Ovary (tissue), 9 donors: Measurements from ENCODE around the gene ANKRD44. TPM values are rescaled to one million over a fixed set of nuclear protein-coding genes. Genes with fewer than 3 reads are reported as not detected.
"Not testable (repeated sequence)": the region's sequence is repeated elsewhere in the genome, so short reads cannot be mapped to it uniquely, and the experiment has no call there.

Experiments used
- DNase-seq, 5 donors: peaks; one replicate each; pipeline ENCODE4 v3.0.0-alpha.2; 2019 to 2020
- H3K27ac ChIP-seq, 2 donors: fragments of 200-600 bp; one replicate each; pipeline versions ENCODE4 v1.5.1 to v1.8.0; 2019 to 2022
- H3K27me3 ChIP-seq: fragments of 200-600 bp; one replicate; pipeline ENCODE4 v1.8.0; 2022
- H3K36me3 ChIP-seq: fragments of 200-600 bp; sonication (generic); one replicate; pipeline ENCODE4 v1.5.1; 2019
- H3K4me1 ChIP-seq: one replicate; pipeline ENCODE4 v1.8.1; 2013; ENCODE audit warnings: mild to moderate bottlenecking, moderate library complexity; ENCODE audit not compliant: insufficient read depth
- H3K4me3 ChIP-seq: fragments of 200-600 bp; sonication (generic); one replicate; pipeline ENCODE4 v1.5.1; 2017
- H3K9me3 ChIP-seq, 2 donors: fragments of 200-600 bp in 1 of 2; sonication (generic) in 1 of 2; one replicate each; pipeline versions ENCODE4 v1.5.1 to v1.8.1; 2013 to 2019; ENCODE audit warnings: mild to moderate bottlenecking in 1 of 2, moderate library complexity in 1 of 2
- CTCF ChIP-seq, 3 donors: fragments of 450-650 bp in 2 of 3; fragments of 200-600 bp in 1 of 3; IDR thresholded peaks; one replicate each; pipeline versions ENCODE4 v1.5.1 to v1.8.0; 2016 to 2022; ENCODE audit warnings: antibody characterized with exemption in 3 of 3, mild to moderate bottlenecking in 1 of 3
- EP300 ChIP-seq: sonication (generic); formaldehyde crosslinking; IDR thresholded peaks from one replicate; pipeline ENCODE4 v1.6.1; 2017; ENCODE audit warnings: antibody characterized with exemption
- POLR2A ChIP-seq: fragments of 450-650 bp; IDR thresholded peaks from one replicate; pipeline ENCODE4 v1.6.1; 2017; ENCODE audit warnings: antibody characterized with exemption, mild to moderate bottlenecking, moderate library complexity
- WGBS, 3 donors: extraction: QIAGEN DNeasy Blood & Tissue Kit in 1 of 3; methylation state at CpG; one replicate each; pipeline versions ENCODE4 v1.1.5 to v1.1.7; 2013 to 2017; 5-methylcytosine and 5-hydroxymethylcytosine counted together
- intact Hi-C, 4 donors: fragments of 100-400 bp; cut with DNase I; formaldehyde crosslinking; loops; one replicate each; pipeline versions ENCODE4 v1.11.0 to v1.15.1; 2022 to 2023
- polyA plus RNA-seq, 2 donors: library from polyadenylated mRNA; stranded (reverse); fragments of 200-250 nt in 1 of 2; fragments of 350-450 nt in 1 of 2; fragmentation: Illumina TruSeq in 1 of 2; extraction: RNeasy Lipid Tissue Mini Kit (QIAGEN cat#74804) in 1 of 2; gene quantifications; one replicate each; pipeline ENCODE4 v1.2.3, GENCODE V29; 2013 to 2014
- total RNA-seq, 7 donors: library from RNA; depleted of rRNA in 2 of 7; stranded (reverse); fragments of >200 nt in 2 of 7; fragmentation: NEBNext Ultra II Directional in 3 of 7; extraction: Animal tissue kit (Norgen Biotek cat#: 25700) in 3 of 7; gene quantifications; one replicate each; pipeline versions ENCODE4 v1.1.0 to v1.2.4, GENCODE V29; 2016 to 2023
- donor health status: DM: no; HTN: no; CAD: no; lungs with moderate emphysema.
- donor health status: DM: no; HTN: no; CAD: no.
- donor health status: Bipolar disorder and iron deficiency.
- donor health status: DM: yes; HTN: yes; CAD: no.
- donor health status: DM: no; HTN: no; CAD: no.
- donor health status: DM: yes; HTN: yes; CAD: no.

The ANKRD44 gene
- total and polyA plus RNA-seq, 9 donors = 2.6 to 60.0 (median 11.1) TPM

DNA sequence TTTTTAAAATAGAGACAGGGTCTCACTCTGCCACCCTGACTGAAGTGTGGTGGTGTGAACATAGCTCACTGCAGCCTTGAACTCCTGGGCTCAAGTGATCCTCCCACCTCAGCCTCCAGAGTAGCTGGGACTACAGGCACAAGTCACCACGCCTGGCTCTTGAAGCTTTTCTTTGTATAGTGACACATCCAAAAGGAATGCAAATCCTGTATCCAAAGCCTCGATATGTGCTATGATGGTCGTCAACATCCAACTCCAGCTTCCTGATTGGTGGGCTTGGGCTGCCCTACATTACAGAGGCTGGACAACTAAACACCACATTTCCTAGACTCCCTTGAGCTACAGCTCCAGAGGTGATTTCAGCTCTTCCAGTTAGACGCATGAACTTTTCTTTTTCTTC lies 282.4 kb downstream of the ANKRD44 start:
- no peak for TF ChIP-seq POLR2A
- TF ChIP-seq CTCF (IDR thresholded peaks at IDR 0.05) = no peak
- no peak for TF ChIP-seq EP300
- intact Hi-C loops = loop anchor here in 1 of 4 donors (10.0 kb wide), 1 partner anchor 157 kb away; no protein-coding TSS in a partner anchor
- H3K9me3 ChIP-seq = no peaks in the 10 kb centered on the region

GRCh38 chr2:197024206-197024605 lies 286.4 kb downstream of the ANKRD44 start:
- no peak for DNase-seq
- no peaks in the 10 kb centered on the region for H3K9me3 ChIP-seq
- intact Hi-C loops = loop anchor here in 1 of 4 donors (10.0 kb wide), 1 partner anchor 161 kb away; no protein-coding TSS in a partner anchor
- H3K27me3 ChIP-seq = no peaks in the 10 kb centered on the region
- WGBS, 3 donors = 29 to 73% (median 49%) methylated on average over 2 of the region's 2 CpGs
- no peaks in the 10 kb centered on the region for H3K4me1 ChIP-seq
- TF ChIP-seq CTCF (IDR thresholded peaks at IDR 0.05) (no peak), EP300 (no peak), POLR2A (no peak)
- no peak overlapping the region for H3K4me3 ChIP-seq
- no peak overlapping the region for H3K27ac ChIP-seq
- H3K36me3 ChIP-seq = no peaks in the 10 kb centered on the region

More for the DNA sequence above, 282.4 kb downstream of the ANKRD44 start:
- H3K27me3 ChIP-seq = no peaks in the 10 kb centered on the region
- H3K4me1 ChIP-seq = no peaks in the 10 kb centered on the region
- WGBS, 3 donors = 48 to 52% (median 48%) methylated on average over 4 of the region's 4 CpGs
- H3K36me3 ChIP-seq = no peaks in the 10 kb centered on the region
- H3K27ac ChIP-seq = no peak overlapping the region
- no peak overlapping the region for H3K4me3 ChIP-seq
- no peak for DNase-seq

GRCh38 chr2:197020921-197021320 lies 289.7 kb downstream of the ANKRD44 start:
- not testable (repeated sequence) for H3K9me3 ChIP-seq, H3K27ac ChIP-seq, DNase-seq, H3K36me3 ChIP-seq, H3K4me1 ChIP-seq, H3K4me3 ChIP-seq, H3K27me3 ChIP-seq
- intact Hi-C loops = loop anchor here in 1 of 4 donors (10.0 kb wide), 1 partner anchor 164 kb away; no protein-coding TSS in a partner anchor
- 62 to 98% (median 97%) methylated on average over 2 of the region's 2 CpGs for WGBS, 3 donors

DNA sequence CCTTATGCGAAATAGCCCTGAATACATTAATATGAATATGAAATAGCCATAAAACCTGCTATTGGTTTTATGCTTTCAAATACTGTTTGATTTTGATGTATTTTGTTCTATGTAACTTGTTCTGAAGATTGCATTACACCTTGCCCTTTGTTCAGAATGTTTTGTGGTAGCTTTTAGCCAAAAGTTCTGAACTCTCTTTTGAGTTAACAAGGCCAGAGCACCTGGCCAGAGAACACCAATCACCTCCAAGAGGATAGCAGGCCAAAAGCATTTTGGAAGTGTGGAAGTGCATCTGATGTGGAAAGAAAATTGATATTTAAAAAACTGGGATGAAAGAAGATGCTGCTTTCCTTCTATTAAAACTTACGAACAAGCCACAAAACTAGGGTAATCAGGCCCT lies 297.5 kb downstream of the ANKRD44 start:
- intact Hi-C loops = loop anchor here in 2 of 4 donors (10.0 kb wide), 2 partner anchors 302 to 362 kb away; partner anchors contain the start of gene ANKRD44 (in 1 of the 2)
- no peaks in the 10 kb centered on the region for H3K27me3 ChIP-seq
- H3K4me3 ChIP-seq = no peak overlapping the region
- H3K36me3 ChIP-seq = no peaks in the 10 kb centered on the region
- H3K4me1 ChIP-seq = no peaks in the 10 kb centered on the region
- TF ChIP-seq CTCF (IDR thresholded peaks at IDR 0.05) (no peak), EP300 (no peak), POLR2A (no peak)
- no peaks in the 10 kb centered on the region for H3K9me3 ChIP-seq
- no peak overlapping the region for H3K27ac ChIP-seq
- 95 to 96% (median 96%) methylated on average over 2 of the region's 2 CpGs for WGBS, 3 donors
- DNase-seq = no peak

- DNase-seq = no peak
- H3K27me3 ChIP-seq = no peaks in the 10 kb centered on the region
- WGBS, 3 donors = 31 to 42% (median 39%) methylated on average over 5 of the region's 5 CpGs
- H3K9me3 ChIP-seq = no peaks in the 10 kb centered on the region
- H3K27ac ChIP-seq = no peak overlapping the region
- intact Hi-C loops = loop anchor here in 2 of 4 donors (10.0 kb wide), 2 partner anchors 303 to 363 kb away; partner anchors contain the start of gene ANKRD44 (in 1 of the 2)
- no peaks in the 10 kb centered on the region for H3K36me3 ChIP-seq
- no peaks in the 10 kb centered on the region for H3K4me1 ChIP-seq
- TF ChIP-seq CTCF (IDR thresholded peaks at IDR 0.05) (peak; percentile 47 to 66 (median 56)), POLR2A (no peak)
- no peak overlapping the region for H3K4me3 ChIP-seq
These were observed 298.6 kb downstream of the ANKRD44 start for GRCh38 chr2:197011801-197012641.
